ENCODE measurements around the gene LRRC10B.

LRRC10B gene

GRCh38 chr11:61524963-61525587 lies 16.5 kb downstream of the LRRC10B start:
- TF ChIP-seq ZNF274 (IDR thresholded peaks at IDR 0.05; ENCODE audit: low read depth, low read length) = no peak
- no peak for TF ChIP-seq YY1 (IDR thresholded peaks at IDR 0.05; ENCODE audit: insufficient read depth, insufficient read length)
- no peak for TF ChIP-seq SUZ12 (IDR thresholded peaks at IDR 0.05; ENCODE audit: extremely low read depth, insufficient read depth, insufficient read length)
- H3K9ac ChIP-seq (ENCODE audit: insufficient read length, low read depth) = no peak overlapping the region
- H3K36me3 ChIP-seq (ENCODE audit: insufficient read depth, insufficient read length, low read length) = no peaks in the 10 kb centered on the region
- no peaks in the 10 kb centered on the region for H3K27me3 ChIP-seq (ENCODE audit: insufficient read depth, insufficient read length)
- no peaks in the 10 kb centered on the region for H3K9me3 ChIP-seq (ENCODE audit: insufficient read depth, low read length)
- no peak overlapping the region for H3K4me3 ChIP-seq (ENCODE audit: insufficient read length, low read depth)
- peaks cover 18% of the 10 kb centered on the region for H3K4me1 ChIP-seq (ENCODE audit: insufficient read depth, insufficient read length)
- DNase-seq (ENCODE audit: low read depth, low spot score) = no peak

- H3K9me3 ChIP-seq (ENCODE audit: insufficient read depth, low read length) = no peaks in the 10 kb centered on the region
- no peak overlapping the region for H3K4me3 ChIP-seq (ENCODE audit: insufficient read length, low read depth)
- no peak for TF ChIP-seq YY1 (IDR thresholded peaks at IDR 0.05; ENCODE audit: insufficient read depth, insufficient read length)
- TF ChIP-seq ZNF274 (IDR thresholded peaks at IDR 0.05; ENCODE audit: low read depth, low read length) = no peak
- TF ChIP-seq SUZ12 (IDR thresholded peaks at IDR 0.05; ENCODE audit: extremely low read depth, insufficient read depth, insufficient read length) = no peak
- no peaks in the 10 kb centered on the region for H3K36me3 ChIP-seq (ENCODE audit: insufficient read depth, insufficient read length, low read length)
- peaks cover 23% of the 10 kb centered on the region for H3K4me1 ChIP-seq (ENCODE audit: insufficient read depth, insufficient read length)
- H3K9ac ChIP-seq (ENCODE audit: insufficient read length, low read depth) = no peak overlapping the region
- DNase-seq (ENCODE audit: low read depth, low spot score) = no peak
- no peaks in the 10 kb centered on the region for H3K27me3 ChIP-seq (ENCODE audit: insufficient read depth, insufficient read length)
These were observed 17.7 kb downstream of the LRRC10B start for GRCh38 chr11:61526229-61526628.

- no peak for DNase-seq (ENCODE audit: low read depth, low spot score)
- H3K9ac ChIP-seq (ENCODE audit: insufficient read length, low read depth) = no peak overlapping the region
- H3K4me1 ChIP-seq (ENCODE audit: insufficient read depth, insufficient read length) = peaks cover 27% of the 10 kb centered on the region
- TF ChIP-seq ZNF274 (IDR thresholded peaks at IDR 0.05; ENCODE audit: low read depth, low read length) = no peak
- no peak for TF ChIP-seq YY1 (IDR thresholded peaks at IDR 0.05; ENCODE audit: insufficient read depth, insufficient read length)
- no peak for TF ChIP-seq SUZ12 (IDR thresholded peaks at IDR 0.05; ENCODE audit: extremely low read depth, insufficient read depth, insufficient read length)
- no peaks in the 10 kb centered on the region for H3K27me3 ChIP-seq (ENCODE audit: insufficient read depth, insufficient read length)
- no peaks in the 10 kb centered on the region for H3K36me3 ChIP-seq (ENCODE audit: insufficient read depth, insufficient read length, low read length)
- H3K4me3 ChIP-seq (ENCODE audit: insufficient read length, low read depth) = no peak overlapping the region
- no peaks in the 10 kb centered on the region for H3K9me3 ChIP-seq (ENCODE audit: insufficient read depth, low read length)
These were observed 18.6 kb downstream of the LRRC10B start for GRCh38 chr11:61526956-61527731.

GRCh38 chr11:61528114-61528513 lies 19.6 kb downstream of the LRRC10B start:
- H3K9me3 ChIP-seq (ENCODE audit: insufficient read depth, low read length) = no peaks in the 10 kb centered on the region
- H3K36me3 ChIP-seq (ENCODE audit: insufficient read depth, insufficient read length, low read length) = no peaks in the 10 kb centered on the region
- H3K4me1 ChIP-seq (ENCODE audit: insufficient read depth, insufficient read length) = peaks cover 27% of the 10 kb centered on the region
- peak overlapping the region; percentile 56 for H3K9ac ChIP-seq (ENCODE audit: insufficient read length, low read depth)
- H3K4me3 ChIP-seq (ENCODE audit: insufficient read length, low read depth) = no peak overlapping the region
- no peak for DNase-seq (ENCODE audit: low read depth, low spot score)
- TF ChIP-seq SUZ12 (IDR thresholded peaks at IDR 0.05; ENCODE audit: extremely low read depth, insufficient read depth, insufficient read length) (no peak), ZNF274 (IDR thresholded peaks at IDR 0.05; ENCODE audit: low read depth, low read length) (no peak), YY1 (IDR thresholded peaks at IDR 0.05; ENCODE audit: insufficient read depth, insufficient read length) (no peak)
- no peaks in the 10 kb centered on the region for H3K27me3 ChIP-seq (ENCODE audit: insufficient read depth, insufficient read length)

GRCh38 chr11:61529537-61530225 lies 21.1 kb downstream of the LRRC10B start:
- H3K36me3 ChIP-seq (ENCODE audit: insufficient read depth, insufficient read length, low read length) = no peaks in the 10 kb centered on the region
- no peak for DNase-seq (ENCODE audit: low read depth, low spot score)
- no peaks in the 10 kb centered on the region for H3K9me3 ChIP-seq (ENCODE audit: insufficient read depth, low read length)
- no peak overlapping the region for H3K9ac ChIP-seq (ENCODE audit: insufficient read length, low read depth)
- H3K4me3 ChIP-seq (ENCODE audit: insufficient read length, low read depth) = no peak overlapping the region
- peaks cover 27% of the 10 kb centered on the region for H3K4me1 ChIP-seq (ENCODE audit: insufficient read depth, insufficient read length)
- no peak for TF ChIP-seq YY1 (IDR thresholded peaks at IDR 0.05; ENCODE audit: insufficient read depth, insufficient read length)
- no peaks in the 10 kb centered on the region for H3K27me3 ChIP-seq (ENCODE audit: insufficient read depth, insufficient read length)

- Histone ChIP-seq H3K4me1 (ENCODE audit: insufficient read depth, insufficient read length) (peaks cover 27% of the 10 kb centered on the region), H3K9me3 (ENCODE audit: insufficient read depth, low read length) (no peaks in the 10 kb centered on the region), H3K9ac (ENCODE audit: insufficient read length, low read depth) (no peak overlapping the region), H3K4me3 (ENCODE audit: insufficient read length, low read depth) (no peak overlapping the region), H3K36me3 (ENCODE audit: insufficient read depth, insufficient read length, low read length) (no peaks in the 10 kb centered on the region), H3K27me3 (ENCODE audit: insufficient read depth, insufficient read length) (no peaks in the 10 kb centered on the region)
- no peak for TF ChIP-seq ZNF274 (IDR thresholded peaks at IDR 0.05; ENCODE audit: low read depth, low read length)
- no peak for TF ChIP-seq SUZ12 (IDR thresholded peaks at IDR 0.05; ENCODE audit: extremely low read depth, insufficient read depth, insufficient read length)
- TF ChIP-seq YY1 (IDR thresholded peaks at IDR 0.05; ENCODE audit: insufficient read depth, insufficient read length) = no peak
- DNase-seq (ENCODE audit: low read depth, low spot score) = no peak
These were observed 22.5 kb downstream of the LRRC10B start for GRCh38 chr11:61531044-61531443.
